Tibial nerve (tissue), 4 donors: ENCODE measurements around the gene GCM1. TPM values are rescaled to one million over a fixed set of nuclear protein-coding genes. Genes with fewer than 3 reads are reported as not detected.

Experiments
- DNase-seq, 2 donors: peaks; one replicate each; pipeline ENCODE4 v3.0.0-alpha.2; 2019; ENCODE audit warnings: low spot score in 2 of 2
- H3K27ac ChIP-seq, 4 donors: fragments of 200-600 bp; sonication (generic) in 3 of 4; one replicate each; pipeline ENCODE4 v1.5.1; 2017 to 2019; ENCODE audit warnings: mild to moderate bottlenecking in 1 of 4
- H3K27me3 ChIP-seq, 2 donors: fragments of 200-600 bp; sonication (generic) in 1 of 2; one replicate each; pipeline versions ENCODE4 v1.5.1 to v1.6.0; 2017 to 2019
- H3K36me3 ChIP-seq, 3 donors: fragments of 200-600 bp; sonication (generic); one replicate each; pipeline ENCODE4 v1.5.1; 2018 to 2019
- H3K4me1 ChIP-seq, 4 donors: fragments of 200-600 bp; sonication (generic) in 3 of 4; one replicate each; pipeline ENCODE4 v1.5.1; 2017 to 2019
- H3K4me3 ChIP-seq, 4 donors: fragments of 200-600 bp; sonication (generic) in 3 of 4; one replicate each; pipeline ENCODE4 v1.5.1; 2017 to 2019; ENCODE audit warnings: mild to moderate bottlenecking in 1 of 4, moderate library complexity in 1 of 4
- H3K9me3 ChIP-seq, 4 donors: fragments of 200-600 bp; sonication (generic) in 3 of 4; one replicate each; pipeline ENCODE4 v1.5.1; 2017 to 2019
- EP300 ChIP-seq, 2 donors: sonication (generic); formaldehyde crosslinking; IDR thresholded peaks; one replicate each; pipeline ENCODE4 v1.6.1; 2017; ENCODE audit warnings: antibody characterized with exemption in 2 of 2, mild to moderate bottlenecking in 1 of 2
- POLR2A ChIP-seq, 2 donors: fragments of 450-650 bp; IDR thresholded peaks; one replicate each; pipeline ENCODE4 v1.6.1; 2017; ENCODE audit warnings: antibody characterized with exemption in 2 of 2, mild to moderate bottlenecking in 2 of 2, moderate library complexity in 2 of 2
- whole genome bisulfite sequencing, 2 donors: methylation state at CpG; one replicate each; pipeline ENCODE4 v1.1.5; 2018; 5-methylcytosine and 5-hydroxymethylcytosine counted together
- total RNA-seq, 4 donors: library from RNA; depleted of rRNA; stranded (reverse); fragments of >200 nt; gene quantifications; one replicate each; pipeline ENCODE4 v1.1.0, GENCODE V29; 2016
- TF ChIP-seq, protein P1 (sequence below), 5 experiments: fragments of 200-600 bp in 3 of 5; fragments of 450-650 bp in 2 of 5; sonication (generic) in 3 of 5; IDR thresholded peaks; one replicate each; pipeline ENCODE4 v1.5.1; 2016 to 2019; ENCODE audit warnings: antibody characterized with exemption in 5 of 5, mild to moderate bottlenecking in 3 of 5, moderate library complexity in 2 of 5

Gene GCM1
- total RNA-seq, 4 donors from 2014 or later, result 0.30 TPM; not detected in 3

DNA sequence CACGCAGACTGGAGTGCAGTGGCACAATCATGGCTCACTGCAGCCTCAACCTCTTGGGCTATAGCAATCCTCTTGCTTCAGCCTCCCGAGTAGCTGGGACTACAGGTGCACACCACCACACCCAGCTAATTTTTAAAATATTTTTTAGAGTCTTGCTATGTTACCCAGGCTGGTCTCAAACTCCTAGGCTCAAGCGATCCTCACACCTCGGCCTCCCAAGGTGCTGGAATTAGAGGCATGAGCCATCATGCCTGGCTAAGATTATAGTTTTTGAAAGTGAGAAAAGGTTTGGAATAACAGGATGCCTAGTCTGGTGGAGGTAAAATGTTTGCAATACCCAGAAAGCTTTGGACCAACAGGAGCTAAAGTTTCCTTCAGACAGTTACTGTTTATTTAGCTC lies 23.4 kb downstream of the GCM1 start:
- DNase-seq, result no peak
- Histone ChIP-seq H3K9me3 (no peaks in the 10 kb centered on the region), H3K27ac (no peak overlapping the region), H3K4me3 (no peak overlapping the region), H3K4me1 (no peaks in the 10 kb centered on the region), H3K27me3 (no peaks in the 10 kb centered on the region), H3K36me3 (no peaks in the 10 kb centered on the region)
- 96% methylated on average over 4 of the region's 4 CpGs for WGBS, 2 donors
- TF ChIP-seq, protein P1, sequence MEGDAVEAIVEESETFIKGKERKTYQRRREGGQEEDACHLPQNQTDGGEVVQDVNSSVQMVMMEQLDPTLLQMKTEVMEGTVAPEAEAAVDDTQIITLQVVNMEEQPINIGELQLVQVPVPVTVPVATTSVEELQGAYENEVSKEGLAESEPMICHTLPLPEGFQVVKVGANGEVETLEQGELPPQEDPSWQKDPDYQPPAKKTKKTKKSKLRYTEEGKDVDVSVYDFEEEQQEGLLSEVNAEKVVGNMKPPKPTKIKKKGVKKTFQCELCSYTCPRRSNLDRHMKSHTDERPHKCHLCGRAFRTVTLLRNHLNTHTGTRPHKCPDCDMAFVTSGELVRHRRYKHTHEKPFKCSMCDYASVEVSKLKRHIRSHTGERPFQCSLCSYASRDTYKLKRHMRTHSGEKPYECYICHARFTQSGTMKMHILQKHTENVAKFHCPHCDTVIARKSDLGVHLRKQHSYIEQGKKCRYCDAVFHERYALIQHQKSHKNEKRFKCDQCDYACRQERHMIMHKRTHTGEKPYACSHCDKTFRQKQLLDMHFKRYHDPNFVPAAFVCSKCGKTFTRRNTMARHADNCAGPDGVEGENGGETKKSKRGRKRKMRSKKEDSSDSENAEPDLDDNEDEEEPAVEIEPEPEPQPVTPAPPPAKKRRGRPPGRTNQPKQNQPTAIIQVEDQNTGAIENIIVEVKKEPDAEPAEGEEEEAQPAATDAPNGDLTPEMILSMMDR (IDR thresholded peaks at IDR 0.05), result no peak
- TF ChIP-seq EP300 (IDR thresholded peaks at IDR 0.05) (no peak), POLR2A (IDR thresholded peaks at IDR 0.05) (no peak)

DNA sequence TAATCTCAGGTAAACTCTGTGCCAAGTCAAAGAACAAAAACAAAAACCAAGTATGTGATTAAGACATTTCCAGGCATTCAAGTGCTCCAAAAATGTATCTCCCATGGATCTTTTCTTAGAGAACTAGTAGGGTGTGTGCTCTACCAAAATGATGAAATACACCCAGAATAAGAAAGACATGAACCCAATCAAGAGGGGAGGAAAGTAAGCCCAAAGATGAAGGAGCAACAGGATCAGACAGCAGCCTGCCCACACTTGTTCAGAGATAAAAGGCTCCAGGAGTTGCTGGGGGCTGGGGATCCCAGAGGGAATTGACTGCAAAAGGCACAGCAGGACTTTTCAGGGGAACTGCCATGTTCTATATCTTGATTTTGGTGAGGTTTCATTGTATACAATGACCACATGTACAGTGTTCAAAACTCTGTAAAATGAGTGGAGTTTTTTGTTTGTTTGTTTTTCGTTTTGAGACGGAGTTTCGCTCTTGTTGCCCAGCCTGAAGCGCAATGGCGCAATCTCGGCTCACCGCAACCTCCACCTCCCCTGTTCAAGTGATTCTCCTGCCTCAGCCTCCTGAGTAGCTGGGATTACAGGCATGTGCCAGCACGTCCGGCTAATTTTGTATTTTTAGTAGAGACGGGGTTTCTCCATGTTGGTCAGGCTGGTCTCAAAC lies 24.4 kb downstream of the GCM1 start:
- 95 to 96% methylated on average over 10 of the region's 10 CpGs for WGBS, 2 donors
- no peak for DNase-seq
- H3K27ac ChIP-seq, result no peak overlapping the region
- TF ChIP-seq POLR2A (IDR thresholded peaks at IDR 0.05) (no peak), EP300 (IDR thresholded peaks at IDR 0.05) (no peak)
- TF ChIP-seq, protein P1 (IDR thresholded peaks at IDR 0.05), result no peak
- no peak overlapping the region for H3K4me3 ChIP-seq
- no peaks in the 10 kb centered on the region for H3K4me1 ChIP-seq
- H3K36me3 ChIP-seq, result no peaks in the 10 kb centered on the region
- no peaks in the 10 kb centered on the region for H3K9me3 ChIP-seq
- no peaks in the 10 kb centered on the region for H3K27me3 ChIP-seq

DNA sequence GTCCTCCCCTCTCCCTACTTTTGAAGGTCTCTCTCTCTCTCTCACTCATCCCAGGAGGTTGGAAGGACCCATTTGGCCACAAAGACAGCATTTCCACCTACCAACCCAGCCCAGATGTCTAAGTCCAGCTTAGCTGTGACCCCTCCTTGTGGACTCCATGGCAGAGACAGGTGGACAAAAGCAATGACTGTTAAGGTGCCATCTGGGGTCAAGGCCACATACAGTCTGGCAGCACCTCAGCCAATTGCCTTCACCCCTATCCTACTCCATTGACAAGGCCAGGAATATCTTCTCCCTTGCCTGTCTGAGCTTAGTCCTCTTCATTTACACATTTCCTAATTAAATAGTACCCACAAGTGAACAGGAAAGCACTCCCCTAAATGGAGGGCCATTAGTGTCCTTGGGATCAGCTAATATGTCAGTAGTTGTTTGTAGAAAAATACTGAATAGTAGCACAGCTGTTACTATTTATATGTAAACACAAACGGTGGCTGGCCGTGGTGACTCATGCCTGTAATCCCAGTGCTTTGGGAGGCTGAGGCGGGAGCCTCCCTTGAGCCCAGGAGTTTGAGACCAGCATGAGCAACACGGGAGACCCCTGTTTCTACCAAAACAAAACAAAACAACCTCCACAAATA lies 28.8 kb downstream of the GCM1 start:
- H3K4me1 ChIP-seq, result no peaks in the 10 kb centered on the region
- H3K27ac ChIP-seq, result no peak overlapping the region
- peaks cover 0 to under 1% (median 0%) of the 10 kb centered on the region in 4 donors for H3K9me3 ChIP-seq
- TF ChIP-seq POLR2A (IDR thresholded peaks at IDR 0.05) (no peak), EP300 (IDR thresholded peaks at IDR 0.05) (no peak)
- TF ChIP-seq, protein P1 (IDR thresholded peaks at IDR 0.05), result no peak
- H3K36me3 ChIP-seq, result no peaks in the 10 kb centered on the region
- no peaks in the 10 kb centered on the region for H3K27me3 ChIP-seq
- H3K4me3 ChIP-seq, result no peak overlapping the region
- 45 to 46% methylated on average over 4 of the region's 4 CpGs for WGBS, 2 donors
- no peak for DNase-seq

DNA sequence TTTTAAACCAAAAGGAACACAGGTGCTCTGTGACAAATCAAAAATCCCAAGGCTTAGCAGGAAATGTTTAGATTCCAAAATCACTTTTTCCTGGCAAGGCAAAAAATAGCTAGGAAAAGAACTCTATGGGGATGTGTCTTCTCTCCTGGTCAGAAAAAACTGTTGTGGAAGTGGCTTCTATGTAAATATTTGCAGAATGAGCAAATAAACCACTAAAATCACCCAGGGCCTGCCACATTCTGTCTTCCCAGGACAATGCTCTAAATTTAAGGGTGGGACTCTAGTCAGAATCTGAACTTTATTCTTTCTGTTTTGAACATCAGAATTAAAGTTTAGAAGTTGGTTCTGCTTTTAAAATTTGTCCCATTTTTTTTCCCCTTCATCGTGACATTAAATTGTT lies 29.3 kb downstream of the GCM1 start:
- Histone ChIP-seq H3K4me3 (no peak overlapping the region), H3K27me3 (no peaks in the 10 kb centered on the region), H3K27ac (no peak overlapping the region), H3K9me3 (peaks cover 0 to 4% (median 0%) of the 10 kb centered on the region in 4 donors), H3K4me1 (no peaks in the 10 kb centered on the region), H3K36me3 (no peaks in the 10 kb centered on the region)
- 74 to 79% methylated on average over 1 of the region's 1 CpG for WGBS, 2 donors
- DNase-seq, result no peak
- TF ChIP-seq, protein P1 (IDR thresholded peaks at IDR 0.05), result no peak
- TF ChIP-seq POLR2A (IDR thresholded peaks at IDR 0.05), result no peak
- TF ChIP-seq EP300 (IDR thresholded peaks at IDR 0.05), result no peak

DNA sequence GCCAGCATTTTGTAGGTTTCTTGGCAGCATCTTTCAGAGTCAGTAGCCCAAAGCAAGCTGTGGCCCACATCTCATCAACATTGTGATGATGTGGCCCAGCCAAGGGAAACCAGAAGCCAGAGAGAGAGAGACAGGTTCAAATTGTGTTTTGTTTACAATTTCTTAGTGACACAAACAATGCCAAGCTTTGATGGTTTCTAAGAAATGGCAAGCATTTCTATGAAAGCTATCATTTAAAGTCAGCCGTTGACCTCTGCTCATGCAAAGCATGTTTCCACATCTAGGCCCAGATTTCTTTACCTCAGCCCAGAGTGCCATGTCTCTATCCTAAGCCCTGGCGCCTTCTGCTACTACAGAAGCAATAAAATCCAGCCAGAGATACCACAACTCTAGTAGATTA lies 32.9 kb downstream of the GCM1 start:
- Histone ChIP-seq H3K27me3 (no peaks in the 10 kb centered on the region), H3K9me3 (peaks cover 0 to 4% (median 0%) of the 10 kb centered on the region in 4 donors), H3K4me1 (no peaks in the 10 kb centered on the region), H3K36me3 (no peaks in the 10 kb centered on the region), H3K4me3 (no peak overlapping the region), H3K27ac (no peak overlapping the region)
- WGBS, 2 donors, result 90 to 94% methylated on average over 2 of the region's 2 CpGs
- TF ChIP-seq EP300 (IDR thresholded peaks at IDR 0.05) (no peak), POLR2A (IDR thresholded peaks at IDR 0.05) (no peak)
- TF ChIP-seq, protein P1 (IDR thresholded peaks at IDR 0.05), result no peak
- DNase-seq, result no peak
